Suppressor macrophage treated with lipopolysaccharide for 4 hours (primary cell): ENCODE data around the gene DMRTA1.
A peak's percentile ranks its signal among the peaks of the same experiment; 100 is the strongest.
"Not testable (repeated sequence)": the region's sequence is repeated elsewhere in the genome, so short reads cannot be mapped to it uniquely, and the experiment has no call there.

ENCODE experiments used
- DNase-seq: peaks from one replicate; pipeline ENCODE4 v3.0.0-alpha.2; 2020

Gene DMRTA1, protein sequence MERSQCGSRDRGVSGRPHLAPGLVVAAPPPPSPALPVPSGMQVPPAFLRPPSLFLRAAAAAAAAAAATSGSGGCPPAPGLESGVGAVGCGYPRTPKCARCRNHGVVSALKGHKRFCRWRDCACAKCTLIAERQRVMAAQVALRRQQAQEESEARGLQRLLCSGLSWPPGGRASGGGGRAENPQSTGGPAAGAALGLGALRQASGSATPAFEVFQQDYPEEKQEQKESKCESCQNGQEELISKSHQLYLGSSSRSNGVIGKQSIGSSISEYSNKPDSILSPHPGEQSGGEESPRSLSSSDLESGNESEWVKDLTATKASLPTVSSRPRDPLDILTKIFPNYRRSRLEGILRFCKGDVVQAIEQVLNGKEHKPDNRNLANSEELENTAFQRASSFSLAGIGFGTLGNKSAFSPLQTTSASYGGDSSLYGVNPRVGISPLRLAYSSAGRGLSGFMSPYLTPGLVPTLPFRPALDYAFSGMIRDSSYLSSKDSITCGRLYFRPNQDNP

DNA sequence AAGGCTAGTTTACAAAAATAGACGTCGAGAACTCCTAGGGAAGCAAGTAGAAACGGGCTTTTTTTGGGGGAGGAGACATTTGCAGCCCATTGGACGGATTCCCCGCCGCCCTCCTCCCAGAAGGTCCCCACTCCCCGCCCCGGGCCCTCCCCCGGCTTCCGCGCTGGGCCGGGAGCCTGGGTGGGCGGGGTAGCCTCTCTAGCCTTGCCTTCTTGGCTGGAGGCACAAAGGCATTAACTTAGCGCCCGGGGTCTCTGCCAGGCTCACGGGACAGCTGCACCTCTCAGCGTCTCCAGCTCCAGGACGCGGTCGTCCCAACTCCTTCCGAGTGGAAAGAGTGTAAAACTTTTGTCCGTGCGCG, at the start of gene DMRTA1:
DMRTA1 (plus strand) TSS at position 236 of the 361 bp plus-strand sequence. CDS start 242 bp downstream, outside the sequence.
- DNase-seq = peak; percentile 11

GRCh38 chr9:22401671-22402070, 45.0 kb upstream of the DMRTA1 start:
- no peak for DNase-seq

GRCh38 chr9:22405869-22406659, 40.6 kb upstream of the DMRTA1 start:
- DNase-seq = no peak

GRCh38 chr9:22413884-22414283, 32.7 kb upstream of the DMRTA1 start:
- DNase-seq = peak; percentile 6

DNA sequence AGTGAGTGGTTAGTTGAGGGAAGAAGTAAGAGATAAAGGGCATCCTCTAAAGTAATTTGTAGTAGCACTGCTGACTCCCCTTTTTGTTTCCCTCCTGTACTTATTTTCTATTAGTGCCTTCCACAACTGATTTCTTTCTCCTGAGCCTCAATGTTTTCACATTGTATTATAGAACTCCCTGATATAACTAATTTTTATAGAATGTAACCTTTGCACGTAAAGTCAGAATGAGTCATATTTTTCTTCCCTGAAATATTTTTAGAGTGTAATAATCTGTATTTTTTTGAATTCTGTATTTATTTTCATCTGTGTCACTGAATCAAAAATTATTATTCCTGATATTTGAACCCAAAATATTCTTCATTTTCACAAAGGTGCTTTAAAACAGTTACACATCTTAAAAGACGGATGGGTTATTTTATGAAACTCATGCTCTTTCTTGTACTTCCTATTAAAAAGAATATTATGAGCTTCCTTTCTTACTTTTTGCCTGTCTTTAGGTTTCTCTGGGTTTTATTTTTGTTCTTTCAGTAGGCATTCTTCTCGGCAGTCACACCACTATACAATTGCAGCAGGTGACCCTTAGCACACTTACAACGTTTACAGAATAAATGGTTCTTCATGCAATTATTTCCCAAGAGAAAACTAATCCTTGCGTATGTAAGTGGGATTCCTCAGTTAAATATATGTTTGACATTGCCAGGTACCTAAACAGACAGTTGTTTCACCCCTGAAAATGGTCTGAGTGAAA, 30.5 kb upstream of the DMRTA1 start:
- DNase-seq = no peak

DNA sequence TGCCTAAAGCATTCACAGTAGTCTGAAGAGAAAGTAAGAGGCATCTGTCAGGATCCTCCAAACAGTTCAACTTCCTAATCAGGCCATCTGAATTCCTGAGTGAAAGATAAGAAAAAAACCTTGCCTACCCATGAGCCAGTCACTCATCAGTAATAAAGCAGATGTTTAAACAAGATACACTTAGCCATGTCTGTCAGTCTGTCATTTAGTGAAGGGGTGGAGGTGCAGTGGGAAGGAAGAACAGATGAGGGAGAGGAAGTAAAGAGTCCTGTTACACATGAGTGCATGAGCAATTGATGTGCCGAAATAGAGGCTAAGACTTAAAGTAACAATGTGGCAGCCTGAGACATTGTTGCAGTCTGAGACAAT, 29.9 kb upstream of the DMRTA1 start:
- DNase-seq = no peak

DNA sequence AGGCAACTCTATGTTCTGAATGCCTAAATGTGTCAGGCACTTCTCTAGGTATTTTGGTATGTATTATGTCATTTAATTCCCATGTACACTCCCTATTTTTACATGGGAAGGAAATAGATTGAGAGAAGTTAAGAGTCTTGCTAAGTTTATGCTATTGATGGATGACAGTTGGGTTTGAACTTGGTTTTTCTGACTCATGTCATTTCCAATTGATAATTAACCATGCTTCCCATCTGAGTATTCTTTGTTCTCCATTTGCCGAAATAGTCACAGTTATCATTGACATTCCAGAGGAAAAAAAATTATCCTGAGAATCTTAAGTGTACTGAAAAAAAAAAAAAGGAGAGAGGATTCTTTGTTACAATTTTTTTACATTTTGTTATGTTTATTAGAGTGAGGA, 23.1 kb upstream of the DMRTA1 start:
- no peak for DNase-seq

DNA sequence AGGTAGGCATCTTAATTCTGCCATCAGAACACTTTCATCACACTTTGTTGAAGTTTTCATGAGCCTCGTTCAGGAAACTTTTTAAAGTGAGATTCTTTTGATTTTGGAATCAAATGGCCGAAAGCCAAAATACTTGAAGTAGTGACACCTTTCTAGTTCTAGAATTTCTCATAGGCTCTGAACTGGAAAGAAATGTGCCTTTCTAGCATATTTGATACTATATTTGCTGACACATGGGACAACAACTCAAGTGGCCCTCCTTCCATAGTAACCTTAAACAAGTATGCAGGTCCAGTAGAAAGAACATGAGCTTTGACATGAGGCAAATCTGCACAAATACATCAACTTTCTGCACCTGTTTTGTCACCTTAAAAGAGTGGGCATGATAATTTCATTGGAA, 22.0 kb upstream of the DMRTA1 start:
- DNase-seq = no peak

DNA sequence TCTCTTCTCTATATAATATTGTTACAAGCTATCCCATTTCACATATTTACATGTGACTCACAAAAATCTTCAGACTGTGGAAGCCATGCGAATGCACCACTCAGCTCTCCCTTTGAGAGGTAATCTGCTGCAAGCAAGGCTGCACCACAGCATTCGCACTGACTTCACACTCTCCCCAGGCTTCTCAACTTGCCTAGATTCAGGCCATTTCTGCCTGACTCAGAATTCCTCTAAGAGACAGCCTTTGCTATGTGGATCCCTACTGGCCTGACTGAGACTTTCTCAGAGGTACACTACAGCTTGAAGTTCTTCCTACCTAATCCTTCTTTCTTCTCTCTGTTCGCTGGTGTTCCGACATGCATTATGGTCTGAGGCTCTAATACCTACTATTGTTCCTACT, 21.1 kb upstream of the DMRTA1 start:
- no peak for DNase-seq

DNA sequence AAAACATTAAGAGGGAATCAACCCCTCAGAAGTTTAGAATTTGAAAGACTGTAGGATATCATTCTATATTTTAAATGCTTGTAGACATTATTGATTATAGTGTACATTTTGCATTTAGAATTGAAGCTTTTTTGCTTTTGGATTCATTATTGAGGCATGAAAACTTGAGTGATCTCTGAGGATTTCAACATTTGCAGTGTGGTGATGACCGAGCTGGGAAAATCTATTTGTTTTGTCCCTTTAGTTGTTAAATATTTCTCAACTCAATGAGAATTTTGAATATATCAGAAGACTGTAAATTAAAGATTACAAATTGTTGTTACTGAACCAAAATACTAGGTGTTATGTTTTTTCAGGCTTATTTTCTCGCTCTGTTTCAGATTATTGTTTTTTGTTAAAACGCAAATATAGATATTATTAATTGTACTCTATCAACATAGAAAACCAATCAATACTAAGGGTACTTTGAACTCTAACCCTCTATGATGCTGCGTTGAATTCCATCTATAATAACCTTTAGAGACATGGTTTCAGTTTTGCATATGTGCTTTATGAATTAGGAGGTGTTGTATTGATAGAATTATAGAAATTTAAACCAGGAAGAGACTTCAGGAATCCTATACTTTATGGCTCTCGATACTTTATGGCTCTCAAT, 19.3 kb upstream of the DMRTA1 start:
- no peak for DNase-seq

- no peak for DNase-seq
Measured at GRCh38 chr9:22433691-22434090, 12.9 kb upstream of the DMRTA1 start.

- DNase-seq = not testable (repeated sequence)
Measured at GRCh38 chr9:22435252-22435651, 11.4 kb upstream of the DMRTA1 start.

DNA sequence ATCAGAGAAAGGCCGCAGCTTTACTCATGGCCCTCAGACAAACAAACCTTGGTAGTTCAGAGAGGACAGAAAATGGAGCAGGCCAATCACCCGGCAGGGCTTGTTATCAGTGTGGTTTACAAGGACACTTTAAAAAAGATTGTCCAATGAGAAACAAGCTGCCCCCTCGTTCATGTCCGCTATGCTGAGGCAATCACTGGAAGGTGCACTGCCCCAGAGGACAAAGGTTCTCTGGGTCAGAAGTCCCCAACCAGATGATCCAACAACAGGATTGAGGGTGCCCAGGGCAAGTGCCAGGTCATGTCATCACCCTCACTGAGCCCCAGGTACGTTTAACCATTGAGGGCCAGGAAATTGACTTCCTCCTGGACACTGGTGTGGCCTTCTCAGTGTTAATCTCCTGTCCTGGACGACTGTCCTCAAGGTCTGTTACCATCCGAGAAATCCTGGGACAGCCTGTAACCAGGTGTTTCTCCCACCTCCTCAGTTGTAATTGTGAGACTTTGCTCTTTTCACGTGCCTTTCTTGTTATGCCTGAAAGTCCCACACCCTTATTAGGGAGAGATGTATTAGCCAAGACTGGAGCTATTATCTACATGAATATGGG, 9.1 kb upstream of the DMRTA1 start:
- not testable (repeated sequence) for DNase-seq

- no peak for DNase-seq
Measured at GRCh38 chr9:22440841-22441240, 5.8 kb upstream of the DMRTA1 start.

GRCh38 chr9:22446950-22447617, 460 bp downstream of the DMRTA1 start:
- peak; percentile 37 for DNase-seq

DNA sequence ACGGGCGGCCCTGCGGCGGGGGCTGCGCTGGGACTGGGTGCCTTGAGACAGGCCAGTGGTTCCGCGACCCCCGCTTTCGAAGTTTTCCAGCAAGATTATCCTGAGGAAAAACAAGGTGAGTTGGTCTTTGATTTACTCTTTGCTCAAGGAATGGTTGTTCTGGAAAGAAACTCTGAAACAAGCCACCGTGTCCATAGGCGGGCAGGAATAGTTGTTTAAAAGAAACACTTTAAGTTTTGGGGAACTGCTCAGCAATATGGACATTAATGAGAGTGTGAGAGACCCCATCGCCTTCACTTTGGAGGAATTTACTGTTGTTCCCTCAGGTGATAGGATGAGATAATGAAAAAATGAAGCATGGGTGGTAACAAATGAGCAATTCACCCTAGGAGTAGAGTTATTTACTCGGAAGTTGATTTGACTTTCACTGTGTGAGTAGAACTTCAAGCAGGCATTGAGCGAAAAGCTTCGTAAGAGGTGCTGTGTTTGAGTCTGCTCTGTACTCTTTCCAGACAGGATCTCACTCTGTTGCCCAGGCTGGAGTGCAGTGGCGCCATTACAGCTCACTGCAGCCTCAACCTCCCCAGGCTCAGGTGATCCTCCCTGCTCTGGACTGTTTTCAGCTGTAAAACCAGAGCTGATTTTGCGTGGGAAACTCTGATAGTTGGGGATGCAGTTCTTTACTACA, 1.1 kb downstream of the DMRTA1 start:
- DNase-seq = no peak

DNA sequence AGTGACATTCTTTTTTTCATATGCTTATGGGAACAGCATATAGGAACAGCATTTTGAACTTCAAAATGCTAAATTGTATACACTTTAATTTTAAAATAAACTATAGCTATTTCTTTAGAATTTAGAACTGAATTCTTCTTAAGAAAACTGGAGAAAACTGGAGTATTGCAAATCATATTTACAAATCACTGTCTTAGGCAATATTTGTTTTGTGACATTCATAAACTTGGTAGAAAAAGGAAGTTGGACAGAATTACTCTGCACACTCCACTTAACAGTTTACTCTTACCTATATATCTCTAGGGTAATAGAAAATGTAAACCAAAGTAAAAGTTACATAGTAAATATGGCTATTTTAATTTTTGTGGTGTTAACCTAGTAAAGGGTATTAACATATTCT, 3.1 kb downstream of the DMRTA1 start:
- DNase-seq = peak; percentile 21

GRCh38 chr9:22452415-22453010, 5.9 kb downstream of the DMRTA1 start:
- DNase-seq = peak; percentile 77

DNA sequence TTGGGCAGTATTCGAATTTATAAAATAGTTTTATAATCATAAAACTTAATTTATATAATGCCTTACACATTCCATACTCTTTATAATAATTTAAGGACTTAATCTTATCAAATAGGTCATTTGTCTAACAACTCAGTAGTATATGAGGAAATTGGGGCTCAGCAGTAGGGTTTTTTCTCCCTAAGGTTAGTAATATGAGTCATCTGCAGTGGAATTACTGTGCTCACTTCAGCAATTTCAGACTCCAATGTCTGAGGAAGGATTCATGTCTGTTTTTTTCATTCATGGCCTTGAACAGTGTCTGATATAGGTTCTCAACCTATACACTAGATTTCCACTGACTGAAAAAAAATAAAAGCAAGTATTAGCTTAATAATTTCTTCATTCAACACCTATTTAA, 7.4 kb downstream of the DMRTA1 start:
- peak; percentile 18 for DNase-seq

GRCh38 chr9:22455181-22455580, 8.6 kb downstream of the DMRTA1 start:
- DNase-seq = no peak

DNA sequence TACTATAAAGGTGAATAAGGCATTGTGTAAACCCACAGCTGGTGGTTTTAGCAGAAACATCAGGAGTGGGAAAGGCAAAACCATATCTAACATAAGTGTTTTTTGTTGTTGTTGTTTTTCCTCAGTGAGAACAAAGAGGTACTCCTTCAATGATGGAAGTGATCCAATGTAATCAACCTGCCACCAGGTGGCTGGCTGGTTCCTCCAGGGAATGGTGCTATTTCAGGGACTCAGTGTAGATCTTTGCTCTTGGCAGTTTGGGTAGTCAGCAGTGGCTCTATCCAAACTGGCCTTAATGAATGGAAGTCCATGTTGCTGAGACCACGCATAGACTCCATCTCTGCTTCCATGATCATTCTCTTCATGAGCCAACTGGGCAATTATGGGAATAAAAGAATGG, 10.8 kb downstream of the DMRTA1 start:
- DNase-seq = no peak
